OCI-LY3 (cell line): ENCODE results near the gene ZNF836.
"Not testable (repeated sequence)": the region's sequence is repeated elsewhere in the genome, so short reads cannot be mapped to it uniquely, and the experiment has no call there.

Experiments
- H2AFZ ChIP-seq: fragments of 200-600, 300-600 bp; shearing (Covaris generic); 2 replicates; pipeline ENCODE4 v1.6.0; 2014; ENCODE audit warnings: antibody characterized with exemption, low read depth, low read length
- H3K27ac ChIP-seq: fragments of 200-600, 300-600 bp; sonication (generic); 2 replicates; pipeline ENCODE4 v1.5.1; 2014; ENCODE audit warnings: mild to moderate bottlenecking, low read length, moderate library complexity, mixed read lengths
- H3K27me3 ChIP-seq: fragments of 200-600, 300-600 bp; sonication (generic); 2 replicates; pipeline ENCODE4 v1.6.1; 2014; ENCODE audit warnings: low read depth, low read length, mixed read lengths
- H3K36me3 ChIP-seq: fragments of 200-600, 300-600 bp; sonication (generic); replicated peaks from 2 replicates; pipeline ENCODE3; 2014; ENCODE audit warnings: low read depth, low read length, mixed read lengths
- H3K4me1 ChIP-seq: fragments of 300-600, 200-600 bp; sonication (generic); 2 replicates; pipeline ENCODE4 v1.6.1; 2014; ENCODE audit warnings: low read length, mixed read lengths
- H3K4me2 ChIP-seq: fragments of 200-600, 300-600 bp; sonication (generic); 2 replicates; pipeline ENCODE4 v1.6.1; 2014; ENCODE audit warnings: low read length, mixed read lengths
- H3K4me3 ChIP-seq: fragments of 300-600, 200-600 bp; sonication (generic); 2 replicates; pipeline ENCODE4 v1.5.1; 2014; ENCODE audit warnings: antibody characterized with exemption, mild to moderate bottlenecking, low read length, moderate library complexity
- H3K79me2 ChIP-seq: fragments of 300-600, 200-600 bp; shearing (Covaris generic); 2 replicates; pipeline ENCODE4 v1.6.1; 2014; ENCODE audit warnings: mild to moderate bottlenecking, low read length, mixed read lengths
- H3K9ac ChIP-seq: fragments of 300-600, 200-600 bp; shearing (Covaris generic); 2 replicates; pipeline ENCODE4 v1.6.0; 2014; ENCODE audit warnings: mild to moderate bottlenecking, low read length, moderate library complexity
- H3K9me3 ChIP-seq: fragments of 200-600, 300-600 bp; shearing (Covaris generic); 2 replicates; pipeline ENCODE4 v1.6.1; 2014; ENCODE audit warnings: low read length, mixed read lengths; ENCODE audit not compliant: insufficient read depth
- H4K20me1 ChIP-seq: fragments of 200-600, 300-600 bp; sonication (generic); 2 replicates; pipeline ENCODE4 v1.6.1; 2016; ENCODE audit warnings: low read length, mixed read lengths; ENCODE audit not compliant: insufficient read depth
- EZH2phosphoT487 ChIP-seq: fragments of 200-600 bp; shearing (Covaris generic); IDR thresholded peaks from 2 replicates; pipeline ENCODE4 v1.6.1; 2018; ENCODE audit warnings: antibody characterized with exemption, mixed run types, low read depth
- TF ChIP-seq, protein P1 (sequence below): fragments of 200-600, 300-600 bp; sonication (generic); IDR thresholded peaks from 2 replicates; pipeline ENCODE4 v1.5.1; 2014; ENCODE audit warnings: antibody characterized with exemption, low read length, low read depth

Gene ZNF836

DNA sequence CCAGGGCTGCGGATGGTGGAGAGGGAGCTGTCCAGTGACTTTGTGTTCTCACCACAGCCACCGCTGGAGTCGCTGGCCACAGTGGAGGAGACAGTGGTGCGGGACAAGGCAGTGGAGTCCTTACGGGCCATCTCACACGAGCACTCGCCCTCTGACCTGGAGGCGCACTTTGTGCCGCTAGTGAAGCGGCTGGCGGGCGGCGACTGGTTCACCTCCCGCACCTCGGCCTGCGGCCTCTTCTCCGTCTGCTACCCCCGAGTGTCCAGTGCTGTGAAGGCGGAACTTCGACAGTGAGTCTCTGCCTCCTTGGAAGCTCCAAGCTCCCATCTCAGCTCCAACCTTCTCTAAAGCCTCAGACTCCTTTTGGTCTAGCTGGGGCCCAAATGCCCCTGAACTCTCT, 39.8 kb upstream of the ZNF836 start:
- Histone ChIP-seq H3K9me3 (no peaks in the 10 kb centered on the region), H2AFZ (no peak overlapping the region), H3K27ac (no peak overlapping the region), H3K4me1 (no peaks in the 10 kb centered on the region), H3K79me2 (peaks cover 38% of the 10 kb centered on the region), H3K4me3 (no peak overlapping the region), H3K36me3 (peaks cover 87% of the 10 kb centered on the region), H4K20me1 (peaks cover 36% of the 10 kb centered on the region), H3K27me3 (no peaks in the 10 kb centered on the region), H3K4me2 (no peak overlapping the region), H3K9ac (no peak overlapping the region)
- TF ChIP-seq EZH2phosphoT487: no peak
- TF ChIP-seq, protein P1, sequence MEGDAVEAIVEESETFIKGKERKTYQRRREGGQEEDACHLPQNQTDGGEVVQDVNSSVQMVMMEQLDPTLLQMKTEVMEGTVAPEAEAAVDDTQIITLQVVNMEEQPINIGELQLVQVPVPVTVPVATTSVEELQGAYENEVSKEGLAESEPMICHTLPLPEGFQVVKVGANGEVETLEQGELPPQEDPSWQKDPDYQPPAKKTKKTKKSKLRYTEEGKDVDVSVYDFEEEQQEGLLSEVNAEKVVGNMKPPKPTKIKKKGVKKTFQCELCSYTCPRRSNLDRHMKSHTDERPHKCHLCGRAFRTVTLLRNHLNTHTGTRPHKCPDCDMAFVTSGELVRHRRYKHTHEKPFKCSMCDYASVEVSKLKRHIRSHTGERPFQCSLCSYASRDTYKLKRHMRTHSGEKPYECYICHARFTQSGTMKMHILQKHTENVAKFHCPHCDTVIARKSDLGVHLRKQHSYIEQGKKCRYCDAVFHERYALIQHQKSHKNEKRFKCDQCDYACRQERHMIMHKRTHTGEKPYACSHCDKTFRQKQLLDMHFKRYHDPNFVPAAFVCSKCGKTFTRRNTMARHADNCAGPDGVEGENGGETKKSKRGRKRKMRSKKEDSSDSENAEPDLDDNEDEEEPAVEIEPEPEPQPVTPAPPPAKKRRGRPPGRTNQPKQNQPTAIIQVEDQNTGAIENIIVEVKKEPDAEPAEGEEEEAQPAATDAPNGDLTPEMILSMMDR: no peak

DNA sequence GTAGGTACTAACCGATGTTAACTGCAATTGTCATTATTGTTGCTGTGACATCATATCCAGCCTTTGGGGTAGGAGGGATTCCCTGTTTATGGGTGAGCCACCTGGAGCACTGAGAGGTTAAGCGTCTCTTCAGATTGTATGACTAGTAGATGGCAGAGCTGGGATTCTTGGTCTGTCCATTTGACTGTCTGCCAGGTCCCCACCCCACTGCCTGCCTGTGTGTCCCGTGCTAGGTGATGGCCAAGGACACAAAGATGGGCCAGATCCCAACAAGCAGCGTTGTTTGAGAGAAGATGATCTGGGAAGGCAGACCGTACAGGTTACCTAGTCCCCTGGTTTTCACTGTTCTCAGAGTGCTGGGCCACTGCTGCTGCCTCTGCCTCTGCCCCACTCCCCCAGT, 35.1 kb upstream of the ZNF836 start:
- Histone ChIP-seq H3K79me2 (peaks cover 84% of the 10 kb centered on the region), H3K4me1 (no peaks in the 10 kb centered on the region), H3K9ac (no peak overlapping the region), H2AFZ (no peak overlapping the region), H3K27ac (no peak overlapping the region), H3K4me2 (no peak overlapping the region), H3K36me3 (peaks cover 92% of the 10 kb centered on the region), H4K20me1 (peaks cover 69% of the 10 kb centered on the region), H3K27me3 (no peaks in the 10 kb centered on the region), H3K9me3 (no peaks in the 10 kb centered on the region), H3K4me3 (no peak overlapping the region)
- TF ChIP-seq, protein P1: no peak
- no peak for TF ChIP-seq EZH2phosphoT487

DNA sequence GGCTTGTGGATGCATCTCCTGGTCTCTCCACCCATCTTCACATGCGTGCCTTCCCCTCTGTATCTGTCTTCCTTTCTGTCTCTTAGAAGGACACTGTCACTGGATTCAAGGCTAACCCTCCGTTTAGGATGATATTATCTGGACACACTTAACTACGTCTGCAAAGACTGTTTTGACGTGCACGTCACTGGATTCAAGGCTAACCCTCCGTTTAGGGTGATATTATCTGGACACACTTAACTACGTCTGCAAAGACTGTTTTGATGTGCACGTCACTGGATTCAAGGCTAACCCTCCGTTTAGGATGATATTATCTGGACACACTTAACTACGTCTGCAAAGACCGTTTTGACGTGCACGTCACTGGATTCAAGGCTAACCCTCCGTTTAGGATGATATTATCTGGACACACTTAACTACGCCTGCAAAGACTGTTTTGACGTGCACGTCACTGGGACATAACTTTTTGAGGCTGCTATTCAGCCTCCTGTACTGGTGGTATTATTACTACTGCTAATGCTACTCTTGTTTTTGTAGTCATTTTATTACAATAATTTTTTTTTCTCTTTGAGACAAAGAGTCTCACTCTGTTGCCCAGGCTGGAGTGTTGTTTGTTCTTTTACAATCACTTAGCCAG, 29.5 kb upstream of the ZNF836 start:
- peaks cover 81% of the 10 kb centered on the region for H3K36me3 ChIP-seq
- H3K27me3 ChIP-seq, H3K4me2 ChIP-seq, H3K9me3 ChIP-seq, H2AFZ ChIP-seq, H3K4me1 ChIP-seq, H3K4me3 ChIP-seq, H3K27ac ChIP-seq, H3K9ac ChIP-seq: not testable (repeated sequence)
- peaks cover 85% of the 10 kb centered on the region for H4K20me1 ChIP-seq
- peaks cover 97% of the 10 kb centered on the region for H3K79me2 ChIP-seq

DNA sequence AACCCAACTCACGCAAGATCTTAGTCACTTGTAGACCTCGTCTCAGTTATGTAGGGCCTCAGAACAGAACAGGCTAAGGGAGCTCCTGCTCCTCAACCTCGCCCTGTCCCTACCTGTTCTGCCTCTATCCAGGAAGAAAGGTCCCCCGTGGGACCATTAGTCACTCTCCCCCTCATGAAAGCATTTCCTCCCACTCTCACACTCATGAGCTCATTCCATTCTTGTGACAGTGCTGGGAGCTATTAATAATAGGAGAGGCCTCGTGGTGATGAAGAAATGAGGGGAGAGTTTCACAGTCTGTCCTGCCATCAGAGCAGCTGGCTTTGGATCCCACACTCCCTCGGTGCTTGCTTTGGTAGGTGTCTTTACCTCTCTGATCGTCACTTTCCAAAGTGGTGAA, 28.6 kb upstream of the ZNF836 start:
- no peaks in the 10 kb centered on the region for H3K4me1 ChIP-seq
- H3K79me2 ChIP-seq: peaks cover 97% of the 10 kb centered on the region
- H3K36me3 ChIP-seq: peaks cover 81% of the 10 kb centered on the region
- no peak overlapping the region for H2AFZ ChIP-seq
- no peaks in the 10 kb centered on the region for H3K9me3 ChIP-seq
- peaks cover 86% of the 10 kb centered on the region for H4K20me1 ChIP-seq
- no peak overlapping the region for H3K4me3 ChIP-seq
- TF ChIP-seq EZH2phosphoT487: no peak
- TF ChIP-seq, protein P1: no peak
- H3K4me2 ChIP-seq: no peak overlapping the region
- no peak overlapping the region for H3K27ac ChIP-seq
- H3K9ac ChIP-seq: no peak overlapping the region
- no peaks in the 10 kb centered on the region for H3K27me3 ChIP-seq
